RWPE1 (cell line): ENCODE data around the gene CEACAM16.
A peak's percentile ranks its signal among the peaks of the same experiment; 100 is the strongest.
"Not testable (repeated sequence)": the region's sequence is repeated elsewhere in the genome, so short reads cannot be mapped to it uniquely, and the experiment has no call there.

Experiments
- CTCF ChIA-PET: fragments of 350-600 bp; sonication (Branson Sonifier 250); formaldehyde crosslinking; extraction: SDS; loops from one replicate; lab custom pipeline; 2021; lab: Yijun Ruan, JAX
- POLR2A ChIA-PET: fragments of 400-600 bp; formaldehyde crosslinking; extraction: SDS; loops from one replicate; lab custom pipeline; 2020; ENCODE audit warnings: antibody characterized with exemption; ENCODE audit not compliant: low non-redundant PET; lab: Yijun Ruan, JAX
- DNase-seq: peaks from one replicate; pipeline ENCODE4 v3.0.0; 2012; ENCODE audit warnings: low spot score
- H3K27ac ChIP-seq: fragments of 450-650 bp; 2 replicates; pipeline ENCODE4 v1.5.1; 2017
- CTCF ChIP-seq: fragments of 450-650 bp; conservative IDR thresholded peaks from 2 replicates; pipeline ENCODE4 v1.5.1; 2017; ENCODE audit warnings: low read depth, mild to moderate bottlenecking

CEACAM16 gene

GRCh38 chr19:44683434-44684210 lies 15.3 kb upstream of the CEACAM16 start:
- H3K27ac ChIP-seq, result peak overlapping the region; percentile 80
- DNase-seq, result no peak
- CTCF ChIA-PET, result interaction anchor here (0.7 kb wide), 1 partner anchor 113 kb away, joined by 3 read pairs; no protein-coding TSS in a partner anchor
- TF ChIP-seq CTCF, result no peak
- POLR2A ChIA-PET, result no interaction called here

GRCh38 chr19:44684396-44684795 lies 14.6 kb upstream of the CEACAM16 start:
- CTCF ChIA-PET, DNase-seq, POLR2A ChIA-PET: not testable (repeated sequence)
- H3K27ac ChIP-seq, result peak overlapping the region; percentile 80

- ChIA-PET POLR2A (no interaction called here), CTCF (no interaction called here)
- no peak for TF ChIP-seq CTCF
- peak; percentile 47 for DNase-seq
- H3K27ac ChIP-seq, result peak overlapping the region; percentile 80
These were observed 13.8 kb upstream of the CEACAM16 start for GRCh38 chr19:44684892-44685863.

- ChIA-PET POLR2A (no interaction called here), CTCF (no interaction called here)
- H3K27ac ChIP-seq, result peak overlapping the region; percentile 80
- DNase-seq, result no peak
- TF ChIP-seq CTCF, result no peak
These were observed 13.1 kb upstream of the CEACAM16 start for GRCh38 chr19:44685877-44686276.

GRCh38 chr19:44686896-44687295 lies 12.1 kb upstream of the CEACAM16 start:
- TF ChIP-seq CTCF, result no peak
- POLR2A ChIA-PET, result no interaction called here
- H3K27ac ChIP-seq, result no peak overlapping the region; the same call in 1 of the 2 replicates
- CTCF ChIA-PET, result no interaction called here
- no peak for DNase-seq

- no peak overlapping the region for H3K27ac ChIP-seq
- DNase-seq, result no peak
- POLR2A ChIA-PET, result no interaction called here
- no peak for TF ChIP-seq CTCF
- CTCF ChIA-PET, result interaction anchor here (0.6 to 3.1 kb wide), 5 partner anchors 8 to 91 kb away, joined by 3 to 18 read pairs (median 4); no protein-coding TSS in a partner anchor
These were observed 11.1 kb upstream of the CEACAM16 start for GRCh38 chr19:44687888-44688287.
